Cardiac septum (tissue), 1 donor: ENCODE results near the gene S100A10. TPM values are rescaled to one million over a fixed set of nuclear protein-coding genes. Genes with fewer than 3 reads are reported as not detected.
A peak's percentile ranks its signal among the peaks of the same experiment; 100 is the strongest.

Experiments used
- DNase-seq: peaks from one replicate; pipeline ENCODE4 v3.0.0-alpha.2; 2020; ENCODE audit warnings: low spot score
- intact Hi-C: fragments of 100-400 bp; cut with DNase I; formaldehyde crosslinking; loops from one replicate; pipeline ENCODE4 v1.14.0; 2022
- total RNA-seq: library from RNA; stranded (reverse); fragmentation: NEBNext Ultra II Directional; extraction: Animal tissue kit (Norgen Biotek cat#: 25700); gene quantifications from one replicate; pipeline ENCODE4 v1.2.1, GENCODE V29; 2021
- donor health status: DM: no; HTN: no; CAD: no.

S100A10 gene
- total RNA-seq, 1 donor from 2014 or later: 131 TPM

GRCh38 chr1:151970626-151971025 lies 23.0 kb downstream of the S100A10 start:
- DNase-seq: no peak
- intact Hi-C loops: no loop called here

GRCh38 chr1:151970128-151970527 lies 23.5 kb downstream of the S100A10 start:
- intact Hi-C loops: no loop called here
- DNase-seq: no peak

GRCh38 chr1:151968791-151969399 lies 24.8 kb downstream of the S100A10 start:
- no peak for DNase-seq
- intact Hi-C loops: loop anchor here (2.0 to 5.0 kb wide), 2 partner anchors 20 to 33 kb away; no protein-coding TSS in a partner anchor

GRCh38 chr1:151968058-151968457 lies 25.6 kb downstream of the S100A10 start:
- intact Hi-C loops: loop anchor here (2.0 to 5.0 kb wide), 2 partner anchors 21 to 34 kb away; no protein-coding TSS in a partner anchor
- no peak for DNase-seq

- no peak for DNase-seq
- intact Hi-C loops: loop anchor here (5.0 kb wide), 1 partner anchor 35 kb away; no protein-coding TSS in a partner anchor
These were observed 26.6 kb downstream of the S100A10 start for GRCh38 chr1:151967091-151967490.

- DNase-seq: no peak
- intact Hi-C loops: loop anchor here (5.0 kb wide), 1 partner anchor 36 kb away; no protein-coding TSS in a partner anchor
These were observed 27.6 kb downstream of the S100A10 start for GRCh38 chr1:151966061-151966460.

GRCh38 chr1:151964510-151964909 lies 29.1 kb downstream of the S100A10 start:
- intact Hi-C loops: loop anchor here (2.0 kb wide), 1 partner anchor 30 kb away; no protein-coding TSS in a partner anchor
- no peak for DNase-seq

- DNase-seq: no peak
- intact Hi-C loops: no loop called here
These were observed 30.4 kb downstream of the S100A10 start for GRCh38 chr1:151963288-151963687.

GRCh38 chr1:151961833-151962232 lies 31.8 kb downstream of the S100A10 start:
- intact Hi-C loops: no loop called here
- DNase-seq: no peak

- intact Hi-C loops: no loop called here
- no peak for DNase-seq
These were observed 32.7 kb downstream of the S100A10 start for GRCh38 chr1:151960780-151961513.

GRCh38 chr1:151958959-151959358 lies 34.7 kb downstream of the S100A10 start:
- DNase-seq: no peak
- intact Hi-C loops: no loop called here

GRCh38 chr1:151956957-151957497 lies 36.6 kb downstream of the S100A10 start:
- intact Hi-C loops: no loop called here
- DNase-seq: no peak

- DNase-seq: no peak
- intact Hi-C loops: no loop called here
These were observed 40.1 kb downstream of the S100A10 start for GRCh38 chr1:151953409-151954094.

- intact Hi-C loops: no loop called here
- DNase-seq: no peak
These were observed 40.8 kb downstream of the S100A10 start for GRCh38 chr1:151952811-151953210.

- no peak for DNase-seq
- intact Hi-C loops: no loop called here
These were observed 44.1 kb downstream of the S100A10 start for GRCh38 chr1:151949371-151950193.

- no peak for DNase-seq
- intact Hi-C loops: no loop called here
These were observed 45.2 kb downstream of the S100A10 start for GRCh38 chr1:151948506-151948905.

- no peak for DNase-seq
- intact Hi-C loops: no loop called here
These were observed 46.5 kb downstream of the S100A10 start for GRCh38 chr1:151947140-151947539.

GRCh38 chr1:151945725-151946722 lies 47.6 kb downstream of the S100A10 start:
- DNase-seq: peak; percentile 88
- intact Hi-C loops: loop anchor here (1.0 kb wide), 1 partner anchor 46 kb away; no protein-coding TSS in a partner anchor
